MCF 10A (cell line): Measurements from ENCODE around the gene ESPN. TPM values are rescaled to one million over a fixed set of nuclear protein-coding genes. Genes with fewer than 3 reads are reported as not detected.
"Not testable (repeated sequence)": the region's sequence is repeated elsewhere in the genome, so short reads cannot be mapped to it uniquely, and the experiment has no call there.

Experiments
- BruUV-seq: library from RNA; stranded (reverse); fragments of 400-500 nt; replicated peaks from 2 replicates; lab custom pipeline; 2021; lab: Mats Ljungman, UMichigan
- CTCF ChIA-PET: fragments of 300-600 bp; sonication (Branson Sonifier 250); formaldehyde crosslinking; extraction: SDS; loops from one replicate; lab custom pipeline; 2021; ENCODE audit warnings: antibody characterized with exemption, inconsistent platforms; lab: Yijun Ruan, JAX
- POLR2A ChIA-PET: fragments of 300-600, 350-650 bp; sonication (Branson Sonifier 250); formaldehyde crosslinking; extraction: SDS; loops from one replicate; lab custom pipeline; 2020; ENCODE audit warnings: antibody characterized with exemption, inconsistent platforms; lab: Yijun Ruan, JAX
- DNase-seq: peaks from one replicate; pipeline ENCODE4 v3.0.0-alpha.2; 2018; ENCODE audit not compliant: unreplicated experiment
- H3K27ac Mint-ChIP-seq: one replicate; pipeline ENCODE4 v1.8.0; 2022; ENCODE audit warnings: mild to moderate bottlenecking, low read depth, mixed read lengths; ENCODE audit not compliant: unreplicated experiment
- H3K27me3 Mint-ChIP-seq: one replicate; pipeline ENCODE4 v1.8.0; 2022; ENCODE audit warnings: mixed read lengths; ENCODE audit not compliant: insufficient read depth, unreplicated experiment
- H3K36me3 Mint-ChIP-seq: one replicate; pipeline ENCODE4 v1.8.0; 2022; ENCODE audit warnings: mild to moderate bottlenecking, moderate library complexity, mixed read lengths; ENCODE audit not compliant: insufficient read depth, unreplicated experiment
- H3K4me1 Mint-ChIP-seq: one replicate; pipeline ENCODE4 v1.8.0; 2022; ENCODE audit warnings: mixed read lengths; ENCODE audit not compliant: insufficient read depth, unreplicated experiment
- H3K4me3 Mint-ChIP-seq: one replicate; pipeline ENCODE4 v1.8.0; 2022; ENCODE audit warnings: mild to moderate bottlenecking, moderate library complexity, mixed read lengths; ENCODE audit not compliant: unreplicated experiment
- H3K9me3 Mint-ChIP-seq: one replicate; pipeline ENCODE4 v1.8.0; 2022; ENCODE audit warnings: mixed read lengths; ENCODE audit not compliant: unreplicated experiment
- CTCF ChIP-seq: fragments of 200-600 bp; IDR thresholded peaks from one replicate; pipeline ENCODE4 v1.8.0; 2022; ENCODE audit warnings: antibody characterized with exemption, mild to moderate bottlenecking; ENCODE audit not compliant: unreplicated experiment
- intact Hi-C: fragments of 100-400 bp; cut with micrococcal nuclease; formaldehyde crosslinking; loops from 2 replicates; pipeline ENCODE4 v1.14.1; 2022
- total RNA-seq: library from RNA; stranded (reverse); gene quantifications from 2 replicates; pipeline ENCODE4 v1.2.3, GENCODE V29; 2022

ESPN gene
- total RNA-seq, 1 experiment from 2014 or later: 0.68 TPM

- Mint-ChIP-seq H3K36me3 (no peaks in the 10 kb centered on the region), H3K4me3 (no peak overlapping the region), H3K9me3 (no peaks in the 10 kb centered on the region), H3K4me1 (peaks cover 18% of the 10 kb centered on the region), H3K27me3 (no peaks in the 10 kb centered on the region), H3K27ac (no peak overlapping the region)
- TF ChIP-seq CTCF: no peak
- intact Hi-C loops: no loop called here
- CTCF ChIA-PET: interaction anchor here (0.6 to 1.2 kb wide), 2 partner anchors 18 to 195 kb away, joined by 3 read pairs; no protein-coding TSS in a partner anchor
- POLR2A ChIA-PET: no interaction called here
- no TSS peak for BruUV-seq
- DNase-seq: no peak
Measured at GRCh38 chr1:6441586-6441985, 17.0 kb downstream of the ESPN start.

DNA sequence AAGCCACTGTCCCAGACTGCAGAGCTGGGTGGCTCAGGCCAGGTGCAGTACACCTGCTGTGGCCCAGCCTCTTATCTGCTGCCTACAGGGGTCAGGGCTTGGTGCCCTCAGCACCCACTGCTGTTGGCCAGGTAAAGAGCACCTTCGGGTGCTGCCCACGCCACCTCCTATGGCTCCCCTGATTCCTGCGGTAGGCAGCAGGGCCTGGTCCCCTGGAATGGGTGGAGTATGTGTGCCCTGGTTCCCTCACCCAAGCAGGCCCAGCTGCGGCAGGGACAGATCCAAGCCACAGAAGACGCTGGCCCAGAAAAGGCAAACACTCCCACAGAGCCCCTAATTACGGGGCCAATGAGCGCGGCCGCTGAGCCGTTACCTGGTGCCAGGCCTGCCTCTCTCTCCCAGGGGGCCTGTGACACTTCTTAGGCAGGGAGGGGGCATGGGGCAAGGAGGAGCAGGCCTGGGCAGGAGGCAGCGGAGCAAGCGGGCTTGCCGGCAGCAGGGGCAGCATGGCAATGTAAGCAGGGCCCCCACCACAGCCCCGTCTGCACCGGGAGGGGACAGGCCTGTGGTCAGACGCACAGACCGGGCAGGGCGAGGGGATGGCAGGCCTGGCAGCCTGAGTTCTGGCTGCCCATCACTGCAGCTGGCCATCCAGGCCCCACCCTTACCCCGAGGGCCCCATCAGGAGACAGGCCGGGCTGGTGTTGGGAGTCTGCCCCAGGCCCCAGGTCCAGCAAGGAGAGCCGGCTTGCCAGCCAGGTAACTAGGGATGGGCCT lies 19.0 kb downstream of the ESPN start:
- ChIA-PET CTCF (interaction anchor here (0.5 to 1.2 kb wide), 4 partner anchors 9 to 81 kb away, joined by 3 read pairs; no protein-coding TSS in a partner anchor), POLR2A (interaction anchor here (0.6 kb wide), 1 partner anchor 36 kb away, joined by 3 read pairs; no protein-coding TSS in a partner anchor)
- no peak overlapping the region for H3K27ac Mint-ChIP-seq
- BruUV-seq: no TSS peak
- H3K4me3 Mint-ChIP-seq: no peak overlapping the region
- no peak for TF ChIP-seq CTCF
- H3K36me3 Mint-ChIP-seq: no peaks in the 10 kb centered on the region
- H3K27me3 Mint-ChIP-seq: no peaks in the 10 kb centered on the region
- no peak for DNase-seq
- H3K9me3 Mint-ChIP-seq: no peaks in the 10 kb centered on the region
- intact Hi-C loops: no loop called here
- peaks cover 11% of the 10 kb centered on the region for H3K4me1 Mint-ChIP-seq

- ChIA-PET CTCF (interaction anchor here (0.5 kb wide), 1 partner anchor 25 kb away, joined by 3 read pairs; no protein-coding TSS in a partner anchor), POLR2A (no interaction called here)
- Mint-ChIP-seq H3K4me3 (no peak overlapping the region), H3K27me3 (peaks cover 6% of the 10 kb centered on the region), H3K27ac (no peak overlapping the region), H3K36me3 (no peaks in the 10 kb centered on the region), H3K4me1 (peaks cover 7% of the 10 kb centered on the region), H3K9me3 (no peaks in the 10 kb centered on the region)
- intact Hi-C loops: no loop called here
- TF ChIP-seq CTCF: no peak
- no TSS peak for BruUV-seq
- no peak for DNase-seq
Measured at GRCh38 chr1:6444377-6444776, 19.8 kb downstream of the ESPN start.

DNA sequence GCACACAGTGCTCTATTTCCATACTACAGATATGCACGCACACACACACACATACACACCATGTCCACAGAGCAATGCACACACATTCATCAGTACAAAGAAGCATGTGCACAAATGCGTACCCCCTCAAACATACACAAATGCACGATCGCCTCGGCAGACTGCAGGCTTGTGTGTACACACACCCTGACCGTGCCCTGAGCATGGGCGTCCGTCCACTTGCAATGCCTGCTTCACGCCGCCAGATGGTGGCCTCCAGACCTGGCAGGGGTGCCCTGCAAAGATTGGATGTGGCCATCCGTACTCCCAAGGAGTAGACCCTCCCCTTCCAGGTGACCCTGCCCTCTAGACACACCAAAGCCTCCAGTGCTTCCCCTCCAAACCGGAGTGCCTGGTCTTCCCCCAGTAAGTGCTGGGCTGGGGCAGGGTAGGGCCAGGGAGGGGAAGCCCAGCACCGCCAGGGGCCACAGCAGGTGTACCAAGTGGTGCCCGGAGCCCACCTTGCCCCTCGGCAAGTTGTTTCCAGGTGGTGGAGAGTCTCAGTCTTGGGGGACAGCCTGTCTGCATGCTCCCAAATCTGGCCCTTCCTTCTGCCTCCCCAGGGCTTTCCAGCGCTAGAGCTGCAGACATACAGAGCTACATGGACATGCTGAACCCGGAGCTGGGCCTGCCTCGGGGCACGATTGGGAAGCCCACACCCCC lies 20.6 kb downstream of the ESPN start:
- peak; percentile 52 for DNase-seq
- peaks cover 5% of the 10 kb centered on the region for H3K4me1 Mint-ChIP-seq
- H3K36me3 Mint-ChIP-seq: no peaks in the 10 kb centered on the region
- no peaks in the 10 kb centered on the region for H3K9me3 Mint-ChIP-seq
- TF ChIP-seq CTCF: peak; percentile 32
- intact Hi-C loops: no loop called here
- no peak overlapping the region for H3K27ac Mint-ChIP-seq
- peaks cover 14% of the 10 kb centered on the region for H3K27me3 Mint-ChIP-seq
- CTCF ChIA-PET: interaction anchor here (0.6 kb wide), 1 partner anchor 8 kb away, joined by 5 read pairs; no protein-coding TSS in a partner anchor
- POLR2A ChIA-PET: no interaction called here
- BruUV-seq: no TSS peak
- no peak overlapping the region for H3K4me3 Mint-ChIP-seq

DNA sequence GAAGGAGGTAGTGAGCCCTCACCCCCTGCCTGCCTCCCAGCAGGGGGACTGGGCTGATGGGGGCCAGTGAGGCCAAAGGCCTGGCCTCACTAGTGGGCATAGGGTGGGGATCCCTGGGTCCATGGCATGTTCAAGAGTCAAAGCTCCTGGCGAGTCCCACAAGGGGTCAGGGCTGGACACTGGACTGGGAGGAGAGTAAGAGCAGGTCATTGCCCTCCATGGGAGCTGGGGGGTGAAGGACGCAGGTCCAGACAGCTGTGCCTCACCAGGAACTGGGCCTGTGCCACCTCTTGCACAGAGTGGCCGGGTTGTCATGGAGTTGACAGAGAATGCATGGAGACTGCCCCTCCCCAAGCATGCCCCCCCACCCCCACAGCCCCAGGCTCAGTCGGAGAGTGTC lies 21.4 kb downstream of the ESPN start:
- H3K9me3 Mint-ChIP-seq, H3K4me1 Mint-ChIP-seq, POLR2A ChIA-PET, intact Hi-C loops, H3K4me3 Mint-ChIP-seq, H3K36me3 Mint-ChIP-seq, BruUV-seq, DNase-seq, H3K27ac Mint-ChIP-seq: not testable (repeated sequence)
- H3K27me3 Mint-ChIP-seq: peaks cover 21% of the 10 kb centered on the region
- CTCF ChIA-PET: interaction anchor here (0.6 to 1.0 kb wide), 4 partner anchors 9 to 44 kb away, joined by 3 to 5 read pairs (median 4); no protein-coding TSS in a partner anchor
